MCF 10A (cell line): ENCODE measurements around the gene UNG. TPM values are rescaled to one million over a fixed set of nuclear protein-coding genes. Genes with fewer than 3 reads are reported as not detected.

Experiments
- BruUV-seq: library from RNA; stranded (reverse); fragments of 400-500 nt; replicated peaks from 2 replicates; lab custom pipeline; 2021; lab: Mats Ljungman, UMichigan
- CTCF ChIA-PET: fragments of 300-600 bp; sonication (Branson Sonifier 250); formaldehyde crosslinking; extraction: SDS; loops from one replicate; lab custom pipeline; 2021; ENCODE audit warnings: antibody characterized with exemption, inconsistent platforms; lab: Yijun Ruan, JAX
- POLR2A ChIA-PET: fragments of 300-600, 350-650 bp; sonication (Branson Sonifier 250); formaldehyde crosslinking; extraction: SDS; loops from one replicate; lab custom pipeline; 2020; ENCODE audit warnings: antibody characterized with exemption, inconsistent platforms; lab: Yijun Ruan, JAX
- DNase-seq: peaks from one replicate; pipeline ENCODE4 v3.0.0-alpha.2; 2018; ENCODE audit not compliant: unreplicated experiment
- H3K27ac Mint-ChIP-seq: one replicate; pipeline ENCODE4 v1.8.0; 2022; ENCODE audit warnings: mild to moderate bottlenecking, low read depth, mixed read lengths; ENCODE audit not compliant: unreplicated experiment
- H3K27me3 Mint-ChIP-seq: one replicate; pipeline ENCODE4 v1.8.0; 2022; ENCODE audit warnings: mixed read lengths; ENCODE audit not compliant: insufficient read depth, unreplicated experiment
- H3K36me3 Mint-ChIP-seq: one replicate; pipeline ENCODE4 v1.8.0; 2022; ENCODE audit warnings: mild to moderate bottlenecking, moderate library complexity, mixed read lengths; ENCODE audit not compliant: insufficient read depth, unreplicated experiment
- H3K4me1 Mint-ChIP-seq: one replicate; pipeline ENCODE4 v1.8.0; 2022; ENCODE audit warnings: mixed read lengths; ENCODE audit not compliant: insufficient read depth, unreplicated experiment
- H3K4me3 Mint-ChIP-seq: one replicate; pipeline ENCODE4 v1.8.0; 2022; ENCODE audit warnings: mild to moderate bottlenecking, moderate library complexity, mixed read lengths; ENCODE audit not compliant: unreplicated experiment
- H3K9me3 Mint-ChIP-seq: one replicate; pipeline ENCODE4 v1.8.0; 2022; ENCODE audit warnings: mixed read lengths; ENCODE audit not compliant: unreplicated experiment
- intact Hi-C: fragments of 100-400 bp; cut with micrococcal nuclease; formaldehyde crosslinking; loops from 2 replicates; pipeline ENCODE4 v1.14.1; 2022
- total RNA-seq: library from RNA; stranded (reverse); gene quantifications from 2 replicates; pipeline ENCODE4 v1.2.3, GENCODE V29; 2022
- TF ChIP-seq, protein P1 (sequence below): fragments of 200-600 bp; IDR thresholded peaks from one replicate; pipeline ENCODE4 v1.8.0; 2022; ENCODE audit warnings: antibody characterized with exemption, mild to moderate bottlenecking; ENCODE audit not compliant: unreplicated experiment

The UNG gene
- total RNA-seq, 1 experiment from 2014 or later, result 13.8 TPM

- POLR2A ChIA-PET, result interaction anchor here (0.6 to 4.4 kb wide), 4 partner anchors 13 to 77 kb away, joined by 3 to 25 read pairs (median 4); no protein-coding TSS in a partner anchor
- CTCF ChIA-PET, result interaction anchor here (0.6 to 3.4 kb wide), 45 partner anchors 8 to 427 kb away, joined by 3 to 35 read pairs (median 4); no protein-coding TSS in a partner anchor
- no peak overlapping the region for H3K27ac Mint-ChIP-seq
- no peaks in the 10 kb centered on the region for H3K4me1 Mint-ChIP-seq
- no peak for DNase-seq
- intact Hi-C loops, result loop anchor here (1.0 to 2.0 kb wide), 2 partner anchors 142 to 272 kb away; no protein-coding TSS in a partner anchor
- H3K4me3 Mint-ChIP-seq, result no peak overlapping the region
- peaks cover 12% of the 10 kb centered on the region for H3K36me3 Mint-ChIP-seq
- BruUV-seq, result no TSS peak
- TF ChIP-seq, protein P1, sequence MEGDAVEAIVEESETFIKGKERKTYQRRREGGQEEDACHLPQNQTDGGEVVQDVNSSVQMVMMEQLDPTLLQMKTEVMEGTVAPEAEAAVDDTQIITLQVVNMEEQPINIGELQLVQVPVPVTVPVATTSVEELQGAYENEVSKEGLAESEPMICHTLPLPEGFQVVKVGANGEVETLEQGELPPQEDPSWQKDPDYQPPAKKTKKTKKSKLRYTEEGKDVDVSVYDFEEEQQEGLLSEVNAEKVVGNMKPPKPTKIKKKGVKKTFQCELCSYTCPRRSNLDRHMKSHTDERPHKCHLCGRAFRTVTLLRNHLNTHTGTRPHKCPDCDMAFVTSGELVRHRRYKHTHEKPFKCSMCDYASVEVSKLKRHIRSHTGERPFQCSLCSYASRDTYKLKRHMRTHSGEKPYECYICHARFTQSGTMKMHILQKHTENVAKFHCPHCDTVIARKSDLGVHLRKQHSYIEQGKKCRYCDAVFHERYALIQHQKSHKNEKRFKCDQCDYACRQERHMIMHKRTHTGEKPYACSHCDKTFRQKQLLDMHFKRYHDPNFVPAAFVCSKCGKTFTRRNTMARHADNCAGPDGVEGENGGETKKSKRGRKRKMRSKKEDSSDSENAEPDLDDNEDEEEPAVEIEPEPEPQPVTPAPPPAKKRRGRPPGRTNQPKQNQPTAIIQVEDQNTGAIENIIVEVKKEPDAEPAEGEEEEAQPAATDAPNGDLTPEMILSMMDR, result no peak
- H3K27me3 Mint-ChIP-seq, result no peaks in the 10 kb centered on the region
- no peaks in the 10 kb centered on the region for H3K9me3 Mint-ChIP-seq
Measured at GRCh38 chr12:109112720-109113465, 15.5 kb downstream of the UNG start.

- H3K27me3 Mint-ChIP-seq, result no peaks in the 10 kb centered on the region
- no peaks in the 10 kb centered on the region for H3K9me3 Mint-ChIP-seq
- ChIA-PET CTCF (interaction anchor here (0.9 to 3.4 kb wide), 9 partner anchors 14 to 280 kb away, joined by 3 to 35 read pairs (median 5); no protein-coding TSS in a partner anchor), POLR2A (interaction anchor here (0.7 to 4.4 kb wide), 3 partner anchors 14 to 21 kb away, joined by 4 to 25 read pairs (median 5); no protein-coding TSS in a partner anchor)
- no peak for DNase-seq
- H3K4me1 Mint-ChIP-seq, result no peaks in the 10 kb centered on the region
- no peak overlapping the region for H3K27ac Mint-ChIP-seq
- BruUV-seq, result no TSS peak
- no peak overlapping the region for H3K4me3 Mint-ChIP-seq
- peaks cover 6% of the 10 kb centered on the region for H3K36me3 Mint-ChIP-seq
- intact Hi-C loops, result loop anchor here (2.0 kb wide), 1 partner anchor 141 kb away; no protein-coding TSS in a partner anchor
- TF ChIP-seq, protein P1, result no peak
Measured at GRCh38 chr12:109113661-109114321, 16.4 kb downstream of the UNG start.

DNA sequence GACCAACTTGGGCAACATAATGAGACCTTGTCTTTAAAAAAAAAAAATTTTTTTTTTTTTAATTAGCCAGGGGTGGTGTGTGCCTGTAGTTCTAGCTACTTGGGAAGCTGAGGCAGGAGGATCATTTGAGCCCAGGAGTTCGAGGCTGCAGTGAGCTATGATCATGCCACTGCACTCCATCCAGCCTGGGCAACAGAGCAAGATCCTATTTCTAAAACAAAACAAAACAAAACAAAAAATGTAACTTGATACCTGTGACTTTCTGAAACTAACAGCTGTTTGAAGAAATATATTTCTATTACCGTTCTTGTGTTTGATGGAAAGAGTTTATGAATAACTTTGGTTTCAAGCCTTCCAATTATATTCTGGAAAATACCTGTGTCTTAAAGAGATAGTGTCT is 17.2 kb downstream of the UNG start:
- H3K4me3 Mint-ChIP-seq, result no peak overlapping the region
- intact Hi-C loops, result no loop called here
- H3K36me3 Mint-ChIP-seq, result no peaks in the 10 kb centered on the region

More for the DNA sequence above, 17.2 kb downstream of the UNG start:
- Mint-ChIP-seq H3K27ac (no peak overlapping the region), H3K4me1 (no peaks in the 10 kb centered on the region), H3K9me3 (no peaks in the 10 kb centered on the region), H3K27me3 (no peaks in the 10 kb centered on the region)
- POLR2A ChIA-PET, result interaction anchor here (0.7 kb wide), 1 partner anchor 15 kb away, joined by 5 read pairs; no protein-coding TSS in a partner anchor
- TF ChIP-seq, protein P1, result no peak
- no peak for DNase-seq
- CTCF ChIA-PET, result interaction anchor here (0.6 to 3.4 kb wide), 7 partner anchors 22 to 279 kb away, joined by 3 to 19 read pairs (median 5); partner anchors contain the start of gene ALKBH2
- BruUV-seq, result no TSS peak
